VCaP (cell line): ENCODE results near the gene DDAH1.

Experiments used
- H3K27ac ChIP-seq: fragments of 450-650 bp; 2 replicates; pipeline ENCODE4 v1.5.1; 2017
- TF ChIP-seq, protein P1 (sequence below): fragments of 450-650 bp; conservative IDR thresholded peaks from 2 replicates; pipeline ENCODE4 v1.5.1; 2017; ENCODE audit warnings: mild to moderate bottlenecking, moderate library complexity

The DDAH1 gene

DNA sequence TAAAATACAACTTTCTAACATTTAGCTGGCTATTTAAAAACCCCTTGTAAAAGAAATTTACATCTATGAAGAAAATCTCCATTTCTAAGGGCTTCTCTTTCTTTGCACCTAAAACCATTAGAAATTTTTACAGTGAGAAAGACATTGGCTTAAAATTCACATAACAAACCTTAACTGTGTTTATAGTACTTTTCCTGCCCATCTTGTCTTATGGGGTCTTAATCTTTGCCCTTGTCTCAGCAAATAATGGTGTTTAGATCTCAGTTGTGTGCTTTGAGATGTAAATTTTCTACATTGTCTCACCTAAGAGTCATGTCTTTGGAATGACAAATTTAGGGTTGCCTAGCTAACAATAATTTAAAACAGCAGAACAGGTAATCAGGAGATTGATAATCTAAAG lies 71.5 kb downstream of the DDAH1 start:
- H3K27ac ChIP-seq: no peak overlapping the region; the same call in 1 of the 2 replicates
- TF ChIP-seq, protein P1, sequence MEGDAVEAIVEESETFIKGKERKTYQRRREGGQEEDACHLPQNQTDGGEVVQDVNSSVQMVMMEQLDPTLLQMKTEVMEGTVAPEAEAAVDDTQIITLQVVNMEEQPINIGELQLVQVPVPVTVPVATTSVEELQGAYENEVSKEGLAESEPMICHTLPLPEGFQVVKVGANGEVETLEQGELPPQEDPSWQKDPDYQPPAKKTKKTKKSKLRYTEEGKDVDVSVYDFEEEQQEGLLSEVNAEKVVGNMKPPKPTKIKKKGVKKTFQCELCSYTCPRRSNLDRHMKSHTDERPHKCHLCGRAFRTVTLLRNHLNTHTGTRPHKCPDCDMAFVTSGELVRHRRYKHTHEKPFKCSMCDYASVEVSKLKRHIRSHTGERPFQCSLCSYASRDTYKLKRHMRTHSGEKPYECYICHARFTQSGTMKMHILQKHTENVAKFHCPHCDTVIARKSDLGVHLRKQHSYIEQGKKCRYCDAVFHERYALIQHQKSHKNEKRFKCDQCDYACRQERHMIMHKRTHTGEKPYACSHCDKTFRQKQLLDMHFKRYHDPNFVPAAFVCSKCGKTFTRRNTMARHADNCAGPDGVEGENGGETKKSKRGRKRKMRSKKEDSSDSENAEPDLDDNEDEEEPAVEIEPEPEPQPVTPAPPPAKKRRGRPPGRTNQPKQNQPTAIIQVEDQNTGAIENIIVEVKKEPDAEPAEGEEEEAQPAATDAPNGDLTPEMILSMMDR: no peak

DNA sequence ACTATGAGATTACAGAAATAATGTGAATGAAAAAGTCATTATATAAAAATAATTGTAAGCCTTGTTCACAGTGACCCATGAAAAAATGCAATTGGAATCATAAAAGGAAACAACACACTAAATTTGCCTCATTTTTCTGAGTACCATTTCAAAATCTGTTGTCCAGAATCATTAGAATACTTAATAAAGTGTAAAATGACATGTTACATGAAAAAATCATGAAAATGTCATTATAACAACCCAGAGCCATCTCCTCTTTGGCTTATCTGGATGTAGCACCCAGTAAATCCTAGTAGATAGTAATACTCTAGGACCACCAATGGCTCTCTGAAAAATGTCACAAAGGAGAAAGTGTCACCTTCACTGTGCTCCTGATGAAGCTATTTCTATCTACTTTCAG lies 76.5 kb downstream of the DDAH1 start:
- TF ChIP-seq, protein P1: no peak
- no peak overlapping the region for H3K27ac ChIP-seq

DNA sequence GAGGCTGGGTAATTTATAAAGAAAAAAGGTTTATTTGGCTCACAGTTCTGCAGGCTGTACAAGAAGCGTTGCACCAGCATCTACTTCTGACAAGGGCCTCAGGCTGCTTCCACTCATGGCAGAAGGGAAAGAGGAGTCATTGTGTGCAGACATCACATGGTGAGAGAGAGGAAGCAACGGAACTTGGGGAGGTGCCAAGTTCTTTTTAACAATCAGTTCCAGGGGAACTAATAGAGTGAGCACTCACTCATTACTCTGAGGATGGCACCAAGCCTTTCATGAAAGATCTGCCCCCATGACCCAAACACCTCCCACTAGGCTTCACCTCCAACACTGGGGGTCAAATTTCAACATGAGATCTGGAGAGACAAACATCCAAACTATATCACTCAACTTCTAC lies 77.2 kb downstream of the DDAH1 start:
- TF ChIP-seq, protein P1: no peak
- H3K27ac ChIP-seq: no peak overlapping the region

DNA sequence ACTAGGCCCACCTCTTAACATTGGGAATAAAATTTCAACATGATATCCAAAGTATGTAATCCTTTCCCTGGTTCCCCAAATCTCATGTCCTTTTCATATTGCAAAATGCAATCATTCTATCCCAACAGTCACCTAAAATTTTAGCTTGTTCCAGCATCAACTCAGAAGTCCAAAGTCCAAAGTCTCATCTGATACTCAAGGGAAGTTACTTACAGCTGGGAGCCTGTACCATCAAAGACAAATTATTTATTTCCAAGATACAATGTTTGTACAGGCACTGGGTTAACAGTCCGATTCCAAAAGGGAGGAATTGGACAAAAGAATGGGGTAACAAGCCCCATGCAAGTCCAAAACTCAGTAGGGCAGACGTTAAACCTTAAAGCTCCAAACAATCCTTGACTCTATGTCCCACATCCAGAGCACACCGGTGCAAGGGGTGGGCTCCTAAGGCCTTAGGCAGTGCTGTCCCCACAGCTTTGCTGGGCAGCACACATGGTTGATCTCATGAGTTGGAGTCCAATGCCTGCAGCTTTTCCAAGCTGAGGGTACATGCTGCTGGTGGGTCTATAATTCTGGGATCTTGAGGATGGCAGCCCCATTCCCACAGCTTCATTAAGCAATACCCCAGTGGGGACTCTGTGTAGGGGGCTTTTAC lies 78.8 kb downstream of the DDAH1 start:
- TF ChIP-seq, protein P1: no peak
- H3K27ac ChIP-seq: no peak overlapping the region

DNA sequence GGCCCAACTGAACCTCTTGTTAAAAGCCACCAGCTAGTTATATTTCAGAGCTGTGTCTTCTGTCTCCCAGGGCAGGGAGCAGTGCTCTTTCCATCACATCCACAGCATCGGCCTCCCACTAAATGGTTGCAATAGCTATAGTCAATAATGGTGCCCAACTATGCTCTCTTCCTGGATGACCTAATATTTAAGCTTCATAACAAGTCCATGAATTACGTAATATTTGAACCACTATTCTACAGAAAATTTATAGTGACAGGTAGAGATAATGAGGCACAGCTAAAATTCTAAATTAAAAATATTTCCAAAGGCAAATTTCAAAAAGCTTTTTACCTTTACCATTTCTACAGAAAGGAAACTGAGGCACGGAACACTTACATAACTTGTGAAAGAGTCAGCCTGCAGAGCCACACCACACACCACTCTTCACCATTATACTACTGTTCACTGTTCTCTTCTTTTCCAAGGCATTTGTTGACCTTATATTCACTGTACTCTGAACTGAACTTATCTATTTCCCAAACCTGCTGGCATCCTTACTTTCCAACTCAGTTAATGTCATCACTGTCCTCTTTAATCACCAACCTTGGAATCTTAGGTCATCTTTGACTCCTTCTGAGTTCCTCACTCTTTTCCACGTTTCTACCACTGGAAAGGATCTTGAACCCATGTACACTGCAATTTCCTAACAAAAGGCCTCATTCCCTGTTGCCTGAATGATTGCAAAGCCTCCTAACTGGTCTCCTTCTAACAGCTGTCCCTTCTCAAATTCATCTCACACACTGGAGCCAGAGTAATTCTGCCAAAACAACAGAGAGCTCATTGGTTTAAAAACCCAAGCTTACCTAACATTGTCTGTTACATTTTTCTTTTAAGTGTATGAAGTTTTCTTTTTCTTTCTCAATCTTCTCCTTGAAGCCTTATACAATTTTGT lies 85.5 kb downstream of the DDAH1 start:
- no peak overlapping the region for H3K27ac ChIP-seq

DNA sequence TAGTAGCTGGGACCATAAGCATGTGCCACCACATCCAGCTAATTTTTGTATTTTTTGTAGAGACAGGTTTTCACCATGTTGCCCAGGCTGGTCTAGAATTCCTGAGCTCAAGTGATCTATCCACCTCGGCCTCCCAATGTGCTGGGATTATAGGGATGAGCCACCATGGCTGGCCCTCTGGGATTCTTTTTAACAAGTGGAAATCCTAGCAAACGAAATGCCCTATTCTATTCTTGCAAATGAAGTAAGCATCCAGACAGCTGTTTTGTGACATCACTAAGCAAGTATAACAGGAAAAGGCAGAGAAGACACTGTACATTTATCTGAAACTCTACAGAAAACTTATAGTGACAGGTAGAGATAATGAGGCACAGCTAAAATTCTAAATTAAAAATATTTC lies 86.4 kb downstream of the DDAH1 start:
- H3K27ac ChIP-seq: no peak overlapping the region
- TF ChIP-seq, protein P1: no peak

More for the DNA sequence above, 85.5 kb downstream of the DDAH1 start:
- TF ChIP-seq, protein P1: no peak

DNA sequence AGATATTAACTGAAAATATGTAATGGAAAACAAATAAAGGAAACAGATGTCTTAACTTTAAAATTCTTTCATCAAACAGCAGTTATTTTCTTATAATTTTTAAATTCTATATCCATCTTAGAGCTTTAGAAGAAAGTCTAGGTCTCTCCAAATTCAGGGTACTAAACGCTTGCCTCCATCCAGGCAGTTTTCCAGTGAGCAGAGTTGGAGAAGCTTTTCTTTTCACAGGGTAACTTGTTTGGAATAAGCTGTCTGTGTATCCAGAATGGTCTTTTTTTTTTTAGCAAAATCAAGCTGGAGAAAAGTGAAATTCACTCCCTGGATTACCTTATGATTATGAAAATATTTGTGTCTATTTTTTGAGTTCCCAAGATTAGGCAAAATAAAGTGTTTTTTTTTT lies 88.6 kb downstream of the DDAH1 start:
- TF ChIP-seq, protein P1: no peak
- H3K27ac ChIP-seq: no peak overlapping the region
